GM12873 (cell line): ENCODE measurements around the gene CCDC136.

Experiments
- CTCF ChIP-seq: IDR thresholded peaks from 2 replicates; pipeline ENCODE4 v1.5.1; 2012; ENCODE audit warnings: low read depth, mild to moderate bottlenecking, moderate library complexity, low read length, control low read depth; ENCODE audit not compliant: insufficient read depth; ENCODE audit errors: missing control alignments

Gene CCDC136

GRCh38 chr7:128869138-128869943 lies 77.6 kb downstream of the CCDC136 start:
- TF ChIP-seq CTCF = peak; percentile 17

DNA sequence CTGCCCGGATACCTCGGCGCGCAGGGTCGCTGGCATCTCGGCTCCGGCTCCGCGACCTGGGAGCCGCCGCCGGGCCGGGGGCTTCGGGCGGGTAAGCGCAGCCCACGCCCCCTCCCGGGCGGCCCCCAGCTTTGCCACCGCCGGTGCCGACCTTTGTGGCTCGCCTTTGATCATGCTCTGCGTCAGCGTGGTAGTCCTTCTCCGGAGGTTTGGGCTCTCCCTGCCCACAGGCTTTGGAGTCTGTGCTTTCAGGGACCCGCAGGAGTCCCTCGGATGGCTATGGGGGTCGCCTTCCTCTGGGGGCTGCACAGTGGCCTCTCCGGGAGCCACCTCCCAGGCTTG lies 78.1 kb downstream of the CCDC136 start:
- TF ChIP-seq CTCF = peak; percentile 8

DNA sequence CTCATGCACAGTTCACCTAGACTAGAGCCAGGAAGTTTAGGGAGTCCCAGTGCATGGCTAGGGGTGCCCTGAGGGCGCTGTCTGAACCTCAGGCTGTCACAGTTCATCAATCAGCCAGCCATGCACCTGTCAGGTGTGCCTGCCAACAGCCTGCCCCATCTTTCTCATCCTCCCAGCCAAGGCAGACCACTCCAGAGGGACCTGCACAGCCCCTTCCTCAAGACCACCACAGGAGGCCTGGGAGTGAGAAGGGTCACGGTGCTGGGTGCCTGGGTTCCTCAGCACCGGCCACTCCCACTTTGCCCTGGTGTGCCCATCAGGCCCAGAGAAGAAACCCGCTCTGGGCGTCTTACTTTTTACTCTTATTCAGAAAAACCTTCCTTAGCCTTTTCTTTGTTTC lies 79.3 kb downstream of the CCDC136 start:
- no peak for TF ChIP-seq CTCF
